OCI-LY1 (cell line): ENCODE results near the gene ZFP64.

Source experiments
- H2AFZ ChIP-seq: fragments of 200-600 bp; sonication (generic), shearing (Covaris generic); 2 replicates; pipeline ENCODE4 v1.6.0; 2014; ENCODE audit warnings: antibody characterized with exemption, mild to moderate bottlenecking, low read length
- H3F3A ChIP-seq: fragments of 200-600 bp; sonication (generic), shearing (Covaris generic); 2 replicates; pipeline ENCODE4 v1.6.0; 2014; ENCODE audit warnings: mild to moderate bottlenecking, antibody characterized with exemption, low read length, moderate library complexity; ENCODE audit not compliant: insufficient read depth
- H3K27ac ChIP-seq: fragments of 200-600 bp; sonication (generic); 2 replicates; pipeline ENCODE4 v1.5.1; 2014; ENCODE audit warnings: low read length, mixed run types, mild to moderate bottlenecking, low read depth; ENCODE audit not compliant: poor library complexity, severe bottlenecking
- H3K27me3 ChIP-seq: fragments of 200-600 bp; sonication (generic); 2 replicates; pipeline ENCODE4 v1.6.0; 2014; ENCODE audit warnings: antibody characterized with exemption, mild to moderate bottlenecking, low read length, moderate library complexity; ENCODE audit not compliant: insufficient read depth
- H3K36me3 ChIP-seq: fragments of 200-600 bp; sonication (generic); 2 replicates; pipeline ENCODE4 v1.6.1; 2014; ENCODE audit warnings: mild to moderate bottlenecking, antibody characterized with exemption, low read length, moderate library complexity, mixed read lengths; ENCODE audit not compliant: insufficient read depth
- H3K4me1 ChIP-seq: fragments of 200-600 bp; sonication (generic); 2 replicates; pipeline ENCODE4 v1.5.1; 2014; ENCODE audit warnings: mild to moderate bottlenecking, low read length, moderate library complexity; ENCODE audit not compliant: insufficient read depth, severe bottlenecking
- H3K4me2 ChIP-seq: fragments of 200-600 bp; sonication (generic), shearing (Covaris generic); 2 replicates; pipeline ENCODE4 v1.6.1; 2014; ENCODE audit warnings: low read length
- H3K4me3 ChIP-seq: fragments of 200-600 bp; sonication (generic); 2 replicates; pipeline ENCODE4 v1.5.1; 2014; ENCODE audit warnings: low read length, low read depth, mild to moderate bottlenecking, mixed read lengths; ENCODE audit not compliant: poor library complexity, severe bottlenecking
- H3K79me2 ChIP-seq: fragments of 200-600 bp; shearing (Covaris generic); 2 replicates; pipeline ENCODE4 v1.6.1; 2016; ENCODE audit warnings: mixed run types, low read length, mixed read lengths; ENCODE audit not compliant: insufficient read depth
- H3K9ac ChIP-seq: fragments of 200-600 bp; sonication (generic), shearing (Covaris generic); 2 replicates; pipeline ENCODE4 v1.6.1; 2014; ENCODE audit warnings: mild to moderate bottlenecking, low read length, mixed read lengths
- H3K9me2 ChIP-seq: fragments of 200-600 bp; sonication (generic), shearing (Covaris generic); 2 replicates; pipeline ENCODE4 v1.6.1; 2014; ENCODE audit warnings: low read depth, mild to moderate bottlenecking, low read length, mixed read lengths
- H3K9me3 ChIP-seq: fragments of 200-600 bp; shearing (Covaris generic); 2 replicates; pipeline ENCODE4 v1.6.1; 2014; ENCODE audit warnings: low read length, mixed read lengths
- H4K20me1 ChIP-seq: fragments of 200-600 bp; sonication (generic), shearing (Covaris generic); 2 replicates; pipeline ENCODE4 v1.6.0; 2016; ENCODE audit warnings: mild to moderate bottlenecking, low read length; ENCODE audit not compliant: insufficient read depth
- CTCF ChIP-seq: fragments of 200-600 bp; sonication (generic), shearing (Covaris generic); IDR thresholded peaks from 2 replicates; pipeline ENCODE4 v1.5.1; 2017; ENCODE audit warnings: mild to moderate bottlenecking, antibody characterized with exemption, low read length, moderate library complexity, mixed read lengths
- EZH2 ChIP-seq: fragments of 200-600 bp; sonication (generic), shearing (Covaris generic); IDR thresholded peaks from 2 replicates; pipeline ENCODE4 v1.8.0; 2017; ENCODE audit warnings: borderline replicate concordance, mixed run types, mild to moderate bottlenecking, antibody characterized with exemption, low read length, moderate library complexity, mixed read lengths

The ZFP64 gene

GRCh38 chr20:52132337-52132736 lies 59.2 kb downstream of the ZFP64 start:
- H3K27ac ChIP-seq, result no peak overlapping the region
- no peak overlapping the region for H3K4me3 ChIP-seq
- H3F3A ChIP-seq, result no peaks in the 10 kb centered on the region
- no peak overlapping the region for H3K9ac ChIP-seq
- H3K79me2 ChIP-seq, result no peaks in the 10 kb centered on the region
- no peaks in the 10 kb centered on the region for H3K9me3 ChIP-seq
- no peaks in the 10 kb centered on the region for H3K27me3 ChIP-seq
- H3K9me2 ChIP-seq, result no peaks in the 10 kb centered on the region
- H4K20me1 ChIP-seq, result no peaks in the 10 kb centered on the region
- H2AFZ ChIP-seq, result no peak overlapping the region
- H3K4me2 ChIP-seq, result no peak overlapping the region
- TF ChIP-seq EZH2 (no peak), CTCF (no peak)
- no peaks in the 10 kb centered on the region for H3K4me1 ChIP-seq
- H3K36me3 ChIP-seq, result no peaks in the 10 kb centered on the region

GRCh38 chr20:52131048-52131643 lies 60.4 kb downstream of the ZFP64 start:
- no peak for TF ChIP-seq CTCF
- no peak for TF ChIP-seq EZH2

GRCh38 chr20:52130406-52130805 lies 61.2 kb downstream of the ZFP64 start:
- Histone ChIP-seq H3K9me2 (no peaks in the 10 kb centered on the region), H3K27me3 (no peaks in the 10 kb centered on the region), H3K9ac (no peak overlapping the region), H3K4me2 (no peak overlapping the region), H4K20me1 (no peaks in the 10 kb centered on the region), H3K79me2 (no peaks in the 10 kb centered on the region), H3K4me3 (no peak overlapping the region), H3K36me3 (no peaks in the 10 kb centered on the region), H2AFZ (no peak overlapping the region), H3K9me3 (no peaks in the 10 kb centered on the region), H3K4me1 (no peaks in the 10 kb centered on the region), H3K27ac (no peak overlapping the region), H3F3A (no peaks in the 10 kb centered on the region)
- no peak for TF ChIP-seq EZH2
- no peak for TF ChIP-seq CTCF

More at GRCh38 chr20:52131048-52131643, 60.4 kb downstream of the ZFP64 start:
- H3F3A ChIP-seq, result no peaks in the 10 kb centered on the region
- no peaks in the 10 kb centered on the region for H3K4me1 ChIP-seq
- H3K9ac ChIP-seq, result no peak overlapping the region
- no peak overlapping the region for H3K27ac ChIP-seq
- no peaks in the 10 kb centered on the region for H3K9me3 ChIP-seq
- H3K36me3 ChIP-seq, result no peaks in the 10 kb centered on the region
- H3K4me3 ChIP-seq, result no peak overlapping the region
- H3K9me2 ChIP-seq, result no peaks in the 10 kb centered on the region
- no peak overlapping the region for H2AFZ ChIP-seq
- no peak overlapping the region for H3K4me2 ChIP-seq
- H3K27me3 ChIP-seq, result no peaks in the 10 kb centered on the region
- no peaks in the 10 kb centered on the region for H3K79me2 ChIP-seq
- no peaks in the 10 kb centered on the region for H4K20me1 ChIP-seq
